PFSK-1 (cell line): ENCODE measurements around the gene KLHL13.

ENCODE experiments used
- FOXP2 ChIP-seq: optimal IDR thresholded peaks from 2 replicates; pipeline ENCODE3; 2011; ENCODE audit warnings: borderline replicate concordance, control low read depth, inconsistent platforms; ENCODE audit not compliant: insufficient read depth; ENCODE audit errors: extremely low read length, extremely low read depth
- POLR2AphosphoS5 ChIP-seq: IDR thresholded peaks from 2 replicates; pipeline ENCODE4 v1.6.1; 2012; ENCODE audit warnings: low read depth, mild to moderate bottlenecking, control low read depth, low read length, moderate library complexity
- REST ChIP-seq, 2 experiments: IDR thresholded peaks; 2 replicates each; pipeline versions ENCODE4 v1.6.1 to v1.8.0; 2011 to 2012; ENCODE audit warnings: low read depth in 2 of 2, low read length in 2 of 2, control low read depth in 1 of 2, inconsistent platforms in 1 of 2, mild to moderate bottlenecking in 1 of 2, moderate library complexity in 1 of 2; ENCODE audit not compliant: insufficient read depth in 1 of 2
- SIN3A ChIP-seq: IDR thresholded peaks from 2 replicates; pipeline ENCODE4 v1.6.1; 2012; ENCODE audit warnings: mild to moderate bottlenecking, low read length, moderate library complexity, borderline replicate concordance; ENCODE audit not compliant: insufficient read depth
- TAF1 ChIP-seq: IDR thresholded peaks from 2 replicates; pipeline ENCODE4 v1.6.1; 2012; ENCODE audit warnings: low read length, control low read depth, borderline replicate concordance; ENCODE audit not compliant: insufficient read depth

The KLHL13 gene

GRCh38 chrX:117982694-117983392 lies 133.8 kb downstream of the KLHL13 start:
- TF ChIP-seq FOXP2 (no peak), REST (IDR thresholded peaks at IDR 0.05; ENCODE audit: insufficient read depth in 1 of 2, low read depth in 2 of 2, low read length in 2 of 2) (no peak), SIN3A (no peak), POLR2AphosphoS5 (no peak), TAF1 (no peak)

DNA sequence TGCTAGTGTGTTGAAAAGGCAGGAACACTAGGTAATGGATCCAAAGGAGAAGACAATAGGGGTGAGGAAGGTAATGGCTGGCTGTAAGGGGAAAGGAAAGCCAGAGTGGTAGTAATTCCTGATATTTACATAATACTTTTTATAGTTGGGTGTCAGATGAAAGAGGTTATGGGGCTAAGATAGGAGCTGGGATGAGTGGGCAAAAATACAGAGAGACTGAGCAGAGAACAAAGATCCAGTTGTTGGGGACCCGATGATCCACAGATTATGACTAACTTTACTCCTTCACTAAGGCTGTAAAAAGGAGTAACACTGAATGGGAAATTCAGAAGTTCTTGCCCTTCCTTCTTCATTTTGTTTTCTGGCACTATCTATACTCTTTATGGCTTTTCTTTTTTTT lies 138.2 kb downstream of the KLHL13 start:
- TF ChIP-seq SIN3A = no peak
- TF ChIP-seq REST (IDR thresholded peaks at IDR 0.05; ENCODE audit: insufficient read depth in 1 of 2, low read depth in 2 of 2, low read length in 2 of 2) = no peak
- no peak for TF ChIP-seq POLR2AphosphoS5
- TF ChIP-seq FOXP2 = no peak
- no peak for TF ChIP-seq TAF1

- TF ChIP-seq SIN3A (no peak), REST (IDR thresholded peaks at IDR 0.05; ENCODE audit: insufficient read depth in 1 of 2, low read depth in 2 of 2, low read length in 2 of 2) (no peak), POLR2AphosphoS5 (no peak), TAF1 (no peak), FOXP2 (no peak)
Observed at GRCh38 chrX:117977526-117977925, 139.1 kb downstream of the KLHL13 start.

DNA sequence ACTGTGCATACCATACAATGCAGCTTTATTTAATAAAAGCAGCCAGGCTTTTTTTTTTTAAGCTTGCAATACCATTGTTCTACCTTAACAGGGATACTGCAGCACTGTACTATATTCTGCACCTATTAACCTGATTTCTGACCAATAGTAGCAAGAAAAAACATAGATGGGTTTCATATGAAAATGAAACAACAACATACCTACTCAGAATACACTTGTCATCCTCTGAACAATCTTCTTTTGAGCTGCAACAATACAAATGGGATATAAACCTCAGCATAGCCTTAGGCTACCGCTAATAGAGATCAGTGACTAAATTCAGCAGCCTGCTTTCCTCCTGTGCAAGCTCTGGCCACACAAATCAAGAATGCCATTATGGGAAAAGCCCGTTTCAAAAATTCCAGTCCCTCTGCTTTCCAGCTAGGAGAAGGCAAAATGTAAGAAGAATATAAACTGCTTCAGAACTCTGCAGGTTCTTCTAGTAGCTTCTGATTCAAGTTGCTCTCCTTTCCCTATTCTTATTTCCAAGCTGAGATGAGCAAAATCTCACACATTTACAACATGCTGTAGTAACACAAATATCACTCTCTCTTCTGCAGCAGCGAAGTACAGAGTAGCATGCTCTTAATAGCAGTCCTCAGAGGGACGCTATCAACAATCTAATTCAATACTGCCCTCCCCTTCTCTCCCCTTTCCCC lies 143.4 kb downstream of the KLHL13 start:
- TF ChIP-seq TAF1 = no peak

GRCh38 chrX:117972711-117973109 lies 143.9 kb downstream of the KLHL13 start:
- TF ChIP-seq SIN3A = no peak; the same call in 1 of the 2 replicates
- TF ChIP-seq POLR2AphosphoS5 = no peak
- no peak for TF ChIP-seq TAF1
- TF ChIP-seq FOXP2 = no peak

- no peak for TF ChIP-seq SIN3A
- no peak for TF ChIP-seq REST (IDR thresholded peaks at IDR 0.05; ENCODE audit: insufficient read depth in 1 of 2, low read depth in 2 of 2, low read length in 2 of 2)
- TF ChIP-seq POLR2AphosphoS5 = no peak
- TF ChIP-seq FOXP2 = no peak
- no peak for TF ChIP-seq TAF1
Observed at GRCh38 chrX:117969782-117970181, 146.8 kb downstream of the KLHL13 start.
